ENCODE data around the gene TMEM81.

- TF ChIP-seq, protein P1, sequence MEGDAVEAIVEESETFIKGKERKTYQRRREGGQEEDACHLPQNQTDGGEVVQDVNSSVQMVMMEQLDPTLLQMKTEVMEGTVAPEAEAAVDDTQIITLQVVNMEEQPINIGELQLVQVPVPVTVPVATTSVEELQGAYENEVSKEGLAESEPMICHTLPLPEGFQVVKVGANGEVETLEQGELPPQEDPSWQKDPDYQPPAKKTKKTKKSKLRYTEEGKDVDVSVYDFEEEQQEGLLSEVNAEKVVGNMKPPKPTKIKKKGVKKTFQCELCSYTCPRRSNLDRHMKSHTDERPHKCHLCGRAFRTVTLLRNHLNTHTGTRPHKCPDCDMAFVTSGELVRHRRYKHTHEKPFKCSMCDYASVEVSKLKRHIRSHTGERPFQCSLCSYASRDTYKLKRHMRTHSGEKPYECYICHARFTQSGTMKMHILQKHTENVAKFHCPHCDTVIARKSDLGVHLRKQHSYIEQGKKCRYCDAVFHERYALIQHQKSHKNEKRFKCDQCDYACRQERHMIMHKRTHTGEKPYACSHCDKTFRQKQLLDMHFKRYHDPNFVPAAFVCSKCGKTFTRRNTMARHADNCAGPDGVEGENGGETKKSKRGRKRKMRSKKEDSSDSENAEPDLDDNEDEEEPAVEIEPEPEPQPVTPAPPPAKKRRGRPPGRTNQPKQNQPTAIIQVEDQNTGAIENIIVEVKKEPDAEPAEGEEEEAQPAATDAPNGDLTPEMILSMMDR (IDR thresholded peaks at IDR 0.05) = no peak
- TF ChIP-seq POLR2A (IDR thresholded peaks at IDR 0.05) = no peak
- TF ChIP-seq EP300 (IDR thresholded peaks at IDR 0.05) = no peak
Measured at GRCh38 chr1:205068001-205068400, 16.3 kb downstream of the TMEM81 start.
